ENCODE measurements around the gene ASAP2. TPM values are rescaled to one million over a fixed set of nuclear protein-coding genes. Genes with fewer than 3 reads are reported as not detected.
"Not testable (repeated sequence)": the region's sequence is repeated elsewhere in the genome, so short reads cannot be mapped to it uniquely, and the experiment has no call there.

The ASAP2 gene
- polyA plus RNA-seq, 3 donors, result 55.9 to 63.0 (median 57.7) TPM

DNA sequence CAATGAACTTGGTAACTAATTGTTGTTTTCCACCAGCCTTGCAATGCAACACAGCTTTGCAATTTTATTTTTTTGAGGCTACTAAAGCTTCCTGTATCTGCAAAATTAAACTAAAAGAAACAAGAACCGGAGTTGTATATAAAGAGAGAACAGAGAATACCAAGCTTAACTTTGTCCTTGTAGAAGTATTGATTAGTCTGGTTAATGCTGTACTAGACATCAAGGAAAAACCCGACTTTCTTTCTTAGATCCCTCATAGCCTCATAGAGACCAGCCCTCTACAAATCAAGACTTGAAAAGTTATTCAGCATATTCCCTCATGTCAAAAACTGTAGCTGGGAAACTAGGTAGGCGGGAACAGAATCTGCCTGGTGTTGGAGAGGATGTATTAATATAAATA lies 1.7 kb upstream of the ASAP2 start:
- no peak for DNase-seq (ENCODE audit: extremely low read depth in 1 of 11, low read depth in 9 of 11, low spot score in 4 of 11)

DNA sequence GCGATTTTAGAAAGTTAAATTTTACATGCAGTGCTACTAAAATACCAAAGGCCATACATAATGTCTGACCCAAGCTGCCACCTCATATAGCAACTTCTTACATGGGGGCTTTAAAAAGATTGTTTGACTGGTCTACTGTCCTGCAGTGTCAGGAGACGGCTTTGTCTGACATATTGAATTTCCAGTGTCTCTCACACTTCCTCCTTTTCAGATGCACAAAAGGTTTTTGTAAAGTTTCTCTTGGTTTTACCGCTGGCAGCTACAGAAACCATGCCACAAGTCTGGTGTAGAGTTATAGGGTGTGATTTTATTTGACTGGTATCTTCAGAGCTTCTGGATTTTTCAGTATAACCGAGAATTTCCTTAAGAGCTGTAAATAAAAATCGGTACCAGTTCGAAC lies 1.1 kb upstream of the ASAP2 start:
- DNase-seq (ENCODE audit: extremely low read depth in 1 of 11, low read depth in 9 of 11, low spot score in 4 of 11), result no peak

- DNase-seq (ENCODE audit: extremely low read depth in 1 of 11, low read depth in 9 of 11, low spot score in 4 of 11), result no peak
Measured at GRCh38 chr2:9206991-9207640, 504 bp downstream of the ASAP2 start.

- DNase-seq (ENCODE audit: extremely low read depth in 1 of 11, low read depth in 9 of 11, low spot score in 4 of 11), result peak in 2 of 11 donors; percentile 28 to 35
Measured at GRCh38 chr2:9207641-9208311, 1.2 kb downstream of the ASAP2 start.

GRCh38 chr2:9208875-9209274 lies 2.3 kb downstream of the ASAP2 start:
- DNase-seq (ENCODE audit: extremely low read depth in 1 of 11, low read depth in 9 of 11, low spot score in 4 of 11), result no peak

DNA sequence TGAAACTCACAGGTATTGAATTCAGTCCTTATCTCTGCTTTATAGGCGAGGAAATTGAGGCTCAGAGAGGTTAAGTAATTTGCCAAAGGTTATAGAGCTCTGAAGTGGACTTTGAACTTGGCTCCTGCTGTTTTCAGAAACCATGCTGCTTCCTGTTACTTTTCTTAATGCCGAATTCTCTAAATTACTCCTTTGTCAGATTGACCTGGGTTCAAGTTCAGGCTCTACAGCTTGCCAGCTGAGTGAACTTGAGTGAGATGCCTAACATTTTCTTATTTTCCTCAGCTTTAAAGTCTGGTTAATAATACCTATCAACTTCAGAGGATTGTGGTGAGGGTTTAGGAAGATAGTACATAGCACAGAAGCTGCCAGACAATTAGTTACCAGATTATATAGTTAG lies 3.4 kb downstream of the ASAP2 start:
- DNase-seq (ENCODE audit: extremely low read depth in 1 of 11, low read depth in 9 of 11, low spot score in 4 of 11), result no peak

DNA sequence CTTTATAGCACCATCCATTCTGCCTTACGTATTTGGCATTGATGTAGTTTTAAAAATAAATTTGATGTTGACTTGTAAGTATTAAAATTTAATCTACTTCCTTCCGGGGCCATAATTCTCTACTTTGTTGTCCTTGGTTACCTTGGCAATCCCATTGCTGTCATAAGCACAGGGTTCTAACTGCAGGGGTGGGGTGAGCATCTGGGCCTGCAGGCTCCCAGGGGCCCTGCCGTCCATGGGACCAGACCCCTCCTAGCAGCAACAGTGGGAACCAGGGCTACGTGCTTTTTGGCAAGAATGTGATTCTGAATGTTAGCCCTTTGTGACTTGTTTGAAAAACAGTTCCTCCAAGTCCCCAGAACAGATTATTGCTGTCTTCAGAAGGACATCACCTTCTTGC lies 4.9 kb downstream of the ASAP2 start:
- no peak for DNase-seq (ENCODE audit: extremely low read depth in 1 of 11, low read depth in 9 of 11, low spot score in 4 of 11)

DNA sequence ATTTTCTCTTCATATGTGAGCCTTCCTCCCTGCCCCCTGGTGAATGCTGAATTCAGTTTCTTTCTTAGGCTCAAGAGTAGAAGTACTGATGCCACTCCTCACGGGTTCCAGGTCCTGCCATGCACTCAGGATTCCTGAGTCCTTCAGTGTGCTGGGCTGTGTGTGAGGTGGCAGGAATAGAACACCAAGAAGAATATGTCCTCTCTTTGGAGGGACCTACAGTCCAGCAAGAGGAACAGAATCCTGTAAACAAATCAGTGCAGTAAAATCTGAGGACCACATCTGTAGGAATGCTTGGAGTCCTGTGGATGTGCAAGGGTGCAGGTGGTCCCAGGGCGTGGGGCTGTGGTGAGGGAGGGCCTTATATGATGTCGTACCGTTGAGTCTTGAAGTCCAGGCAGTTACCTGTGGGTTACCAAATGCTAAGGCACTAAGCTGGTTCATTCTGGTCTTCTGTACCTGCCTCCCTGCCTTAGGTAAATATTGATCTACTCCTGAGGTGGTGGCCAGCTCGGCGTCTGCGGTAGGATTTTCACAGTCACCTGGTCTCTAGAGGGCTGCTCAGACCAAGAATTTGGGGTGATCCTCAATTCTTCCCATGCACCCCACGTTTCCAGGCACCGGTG lies 5.5 kb downstream of the ASAP2 start:
- no peak for DNase-seq (ENCODE audit: extremely low read depth in 1 of 11, low read depth in 9 of 11, low spot score in 4 of 11)

DNA sequence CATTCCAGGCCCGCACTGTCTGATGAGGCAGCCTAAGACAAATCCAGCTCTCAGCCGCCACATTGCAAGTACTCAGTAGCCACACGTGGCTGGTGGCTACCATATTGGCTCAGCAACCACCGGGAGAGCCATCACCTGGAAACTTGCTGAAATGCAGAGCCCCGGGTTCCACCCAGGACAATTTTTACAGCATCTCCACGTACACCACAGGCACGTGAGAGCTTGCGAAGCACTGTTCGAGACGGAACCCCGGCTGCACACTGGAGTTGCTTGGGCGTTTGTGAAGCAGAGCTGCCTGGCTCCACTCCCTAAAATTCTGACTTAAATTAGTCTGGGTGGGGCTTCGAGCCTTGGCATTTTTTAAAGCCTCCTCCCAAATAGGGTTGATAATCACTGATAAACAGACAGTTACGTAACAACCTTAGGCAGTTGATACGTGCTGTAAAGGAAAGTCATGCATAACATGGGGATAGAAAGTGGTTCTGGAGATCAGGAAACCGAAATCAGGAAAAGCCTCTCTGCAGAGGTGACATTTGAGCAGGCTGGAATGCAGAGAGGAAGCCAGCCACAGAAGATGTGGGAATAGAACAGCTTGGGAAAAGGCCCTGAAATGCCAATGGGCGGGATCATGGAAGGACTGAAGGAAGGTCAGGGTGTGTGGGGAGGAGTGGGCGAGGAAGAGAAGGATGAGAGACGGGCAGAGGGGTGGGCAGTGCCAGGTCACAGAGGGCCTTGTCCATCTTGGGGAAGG lies 6.2 kb downstream of the ASAP2 start:
- DNase-seq (ENCODE audit: extremely low read depth in 1 of 11, low read depth in 9 of 11, low spot score in 4 of 11), result no peak

DNA sequence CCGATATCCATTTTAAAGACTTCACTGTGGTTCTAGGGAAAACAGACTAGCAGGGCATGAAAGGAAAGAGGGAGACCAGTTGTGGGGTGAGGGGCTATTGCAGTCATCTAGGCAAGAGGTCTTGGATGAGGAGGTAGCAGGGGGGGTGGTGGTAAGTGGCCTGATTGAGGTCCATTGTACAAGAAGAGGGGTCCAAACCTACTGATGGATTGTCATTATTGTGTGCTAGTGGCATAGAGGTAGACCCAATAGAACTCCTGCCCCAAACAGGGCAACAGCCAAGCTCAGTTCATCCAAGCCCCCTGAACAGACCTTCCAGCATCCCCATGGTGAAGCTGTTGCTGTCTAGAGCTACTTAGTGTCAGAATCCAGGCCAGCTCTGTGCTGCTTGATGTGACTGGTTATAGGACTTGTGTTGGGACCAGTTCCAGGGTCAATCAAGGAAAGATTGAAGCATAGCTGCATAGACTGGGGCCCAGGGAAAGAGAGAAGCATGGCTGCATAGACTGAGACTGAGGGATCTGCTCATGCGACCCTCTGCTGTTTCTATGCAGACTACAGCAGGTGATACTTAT lies 7.0 kb downstream of the ASAP2 start:
- DNase-seq (ENCODE audit: extremely low read depth in 1 of 11, low read depth in 9 of 11, low spot score in 4 of 11), result no peak

DNA sequence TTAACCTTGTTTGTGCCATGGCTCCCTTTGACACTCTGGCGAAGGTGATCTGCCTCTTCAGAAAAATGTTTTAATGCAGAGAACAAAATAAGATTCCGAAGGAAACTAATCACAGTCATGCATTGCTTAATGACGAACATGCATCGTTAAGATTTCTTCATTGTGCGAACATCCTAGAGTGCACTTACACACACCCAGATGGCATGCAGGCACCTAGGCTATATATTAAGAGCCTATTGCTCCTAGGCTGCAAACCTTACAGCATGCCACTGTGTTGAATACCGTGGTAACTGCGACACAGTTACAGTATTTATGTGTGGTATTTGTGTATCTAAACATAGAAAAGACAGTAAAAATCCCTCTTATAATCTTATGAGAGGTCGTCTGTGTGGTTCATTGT lies 8.3 kb downstream of the ASAP2 start:
- DNase-seq (ENCODE audit: extremely low read depth in 1 of 11, low read depth in 9 of 11, low spot score in 4 of 11), result no peak

GRCh38 chr2:9215680-9216079 lies 9.1 kb downstream of the ASAP2 start:
- no peak for DNase-seq (ENCODE audit: extremely low read depth in 1 of 11, low read depth in 9 of 11, low spot score in 4 of 11)

DNA sequence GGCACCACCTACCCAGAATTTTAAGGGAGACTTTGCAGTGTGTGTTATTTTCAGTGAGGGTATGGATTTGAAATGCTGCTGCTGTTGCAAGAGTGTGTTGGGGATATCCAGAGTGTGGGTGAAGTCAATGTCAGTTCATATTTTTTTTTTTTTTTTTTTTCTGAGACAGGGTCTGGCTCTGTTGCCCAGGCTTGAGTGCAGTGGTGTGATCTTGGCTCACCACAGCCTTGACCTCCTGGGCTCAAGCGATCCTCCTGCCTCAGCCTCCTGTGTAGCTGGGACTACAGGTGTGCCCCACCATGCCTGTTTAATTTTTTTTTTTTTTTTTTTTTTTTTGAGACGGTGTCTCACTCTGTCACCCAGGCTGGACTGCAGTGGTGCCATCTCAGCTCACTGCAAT lies 9.5 kb downstream of the ASAP2 start:
- DNase-seq (ENCODE audit: extremely low read depth in 1 of 11, low read depth in 9 of 11, low spot score in 4 of 11), result not testable (repeated sequence)

DNA sequence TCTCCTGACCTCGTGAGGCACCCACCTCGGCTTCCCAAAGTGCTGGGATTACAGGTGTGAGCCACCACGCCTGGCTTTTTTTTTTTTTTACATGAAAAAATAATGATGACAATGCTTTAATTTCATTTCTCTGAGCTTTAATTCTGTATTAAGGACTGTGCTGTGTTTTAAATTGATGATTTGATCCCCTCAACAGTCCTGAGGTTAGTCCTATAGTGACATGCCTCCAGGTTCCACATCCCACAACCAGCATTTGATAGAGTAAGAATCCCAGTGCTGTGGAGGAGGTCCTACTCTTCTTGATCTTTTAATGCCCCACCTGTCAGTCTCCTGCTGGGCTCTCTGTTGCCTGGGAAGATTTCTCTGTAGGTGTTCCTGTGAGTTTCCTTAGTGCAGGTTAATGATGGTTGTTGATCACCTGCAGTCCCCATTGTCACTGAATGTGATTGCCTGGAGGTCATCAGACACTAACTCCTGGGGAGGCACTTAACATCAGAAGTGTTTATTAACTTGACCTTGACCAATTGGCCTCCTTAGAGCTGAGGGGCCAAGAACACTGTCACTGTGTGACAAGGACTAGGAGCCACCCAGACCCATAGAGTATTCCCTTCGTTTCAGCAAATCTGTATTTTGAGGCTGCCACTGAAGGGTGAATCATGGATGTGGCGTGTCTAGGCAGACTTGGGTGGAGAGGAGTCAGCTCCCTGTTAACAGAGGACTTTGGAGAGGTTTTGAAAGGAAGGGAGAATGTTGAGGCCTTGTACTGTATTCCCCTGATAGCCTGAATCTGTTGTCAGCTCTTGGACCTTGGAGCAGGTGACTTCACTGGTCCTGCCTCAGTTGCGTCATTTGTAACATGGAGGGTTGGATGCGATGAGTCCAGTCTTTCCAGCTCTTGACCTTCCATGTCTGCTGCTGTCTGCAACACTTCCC lies 11.5 kb downstream of the ASAP2 start:
- DNase-seq (ENCODE audit: extremely low read depth in 1 of 11, low read depth in 9 of 11, low spot score in 4 of 11), result no peak

DNA sequence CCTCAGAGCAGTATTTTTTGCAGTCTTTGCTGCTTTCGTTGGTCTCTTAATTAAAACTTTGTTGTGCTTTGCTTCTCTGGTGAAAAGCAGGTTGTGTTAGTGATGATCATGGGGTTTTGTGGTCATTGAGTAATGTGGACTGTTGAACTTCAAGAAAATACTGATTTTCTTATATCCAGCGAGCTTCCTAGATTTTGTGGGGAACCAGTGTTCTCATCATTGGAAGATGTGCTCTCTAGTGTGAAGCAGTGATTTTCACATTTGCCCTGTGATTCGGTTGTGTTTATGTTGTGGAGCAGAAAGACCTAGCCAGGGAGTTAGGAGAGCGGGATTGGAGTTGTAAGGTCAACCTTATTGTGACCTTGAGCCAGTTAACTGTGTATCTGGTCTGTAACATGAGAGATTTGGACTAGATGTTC lies 12.4 kb downstream of the ASAP2 start:
- DNase-seq (ENCODE audit: extremely low read depth in 1 of 11, low read depth in 9 of 11, low spot score in 4 of 11), result no peak

DNA sequence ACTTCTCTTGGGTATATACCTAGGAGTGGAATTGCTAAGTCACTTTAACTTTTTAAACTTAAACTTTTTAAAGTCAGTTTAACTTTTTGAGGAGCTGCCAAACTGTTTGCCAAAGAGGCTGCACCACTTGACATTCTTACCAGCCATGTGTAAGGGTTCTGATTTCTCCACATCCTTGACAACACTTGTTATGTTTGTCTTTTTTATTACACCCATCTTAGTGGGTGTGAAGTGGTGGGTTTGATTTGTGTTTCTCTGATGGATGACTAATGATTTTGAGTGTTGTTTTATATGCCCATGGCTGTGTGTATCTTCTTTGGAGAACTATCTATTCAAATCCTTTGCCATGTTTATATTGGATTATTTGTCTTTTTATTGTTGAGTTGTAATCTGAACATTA lies 13.6 kb downstream of the ASAP2 start:
- no peak for DNase-seq (ENCODE audit: extremely low read depth in 1 of 11, low read depth in 9 of 11, low spot score in 4 of 11)

- DNase-seq (ENCODE audit: extremely low read depth in 1 of 11, low read depth in 9 of 11, low spot score in 4 of 11), result no peak
Measured at GRCh38 chr2:9221223-9221622, 14.6 kb downstream of the ASAP2 start.

DNA sequence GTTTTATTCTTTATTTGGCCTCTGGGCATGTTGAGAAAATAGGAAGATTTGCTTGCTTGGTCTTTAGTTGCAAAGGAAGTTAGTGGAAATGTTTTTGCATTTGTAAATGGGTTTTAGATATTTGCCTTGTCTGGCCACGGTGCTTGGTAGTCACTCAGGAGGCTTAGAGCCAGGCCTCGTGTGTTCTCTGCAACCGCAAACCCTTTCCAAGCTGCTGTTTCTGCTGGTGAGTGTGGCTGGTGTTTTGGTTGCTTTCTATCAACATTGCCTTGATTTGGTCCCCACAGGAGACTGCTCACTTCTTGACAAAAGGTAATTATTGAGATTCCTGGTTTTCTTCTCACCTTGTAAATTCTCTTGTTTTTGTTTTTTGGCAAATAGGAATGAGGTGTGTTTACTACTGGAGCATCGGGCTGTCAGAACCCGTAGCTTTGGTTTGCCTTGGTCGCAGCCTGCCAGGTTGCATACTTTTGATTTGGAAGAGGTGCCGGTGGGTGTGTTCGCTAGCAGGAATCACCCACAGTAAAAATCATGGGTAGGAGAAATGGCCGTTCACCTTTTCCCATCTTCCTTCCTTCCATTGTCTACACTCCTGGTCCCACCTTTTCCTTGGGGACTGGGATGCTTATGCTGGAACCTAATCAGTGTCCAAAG lies 15.8 kb downstream of the ASAP2 start:
- no peak for DNase-seq (ENCODE audit: extremely low read depth in 1 of 11, low read depth in 9 of 11, low spot score in 4 of 11)

All from renal cortex interstitium (tissue), 11 donors.